Mesothelial cell of epicardium (in vitro differentiated cells): ENCODE results near the gene MVB12B. TPM values are rescaled to one million over a fixed set of nuclear protein-coding genes. Genes with fewer than 3 reads are reported as not detected.
A peak's percentile ranks its signal among the peaks of the same experiment; 100 is the strongest.

ENCODE experiments used
- DNase-seq, 2 experiments: peaks; one replicate each; pipeline ENCODE4 v3.0.0; 2021; ENCODE audit warnings: low spot score in 2 of 2; ENCODE audit not compliant: unreplicated experiment in 2 of 2
- H3K27ac Mint-ChIP-seq: 2 replicates; pipeline ENCODE4 v1.8.0; 2021; ENCODE audit warnings: mixed read lengths
- H3K27me3 Mint-ChIP-seq: 2 replicates; pipeline ENCODE4 v1.8.0; 2021; ENCODE audit warnings: low read depth, mixed read lengths
- H3K36me3 Mint-ChIP-seq: 2 replicates; pipeline ENCODE4 v1.8.0; 2021; ENCODE audit warnings: mixed read lengths
- H3K4me1 Mint-ChIP-seq: 2 replicates; pipeline ENCODE4 v1.8.0; 2021; ENCODE audit warnings: mixed read lengths
- H3K4me3 Mint-ChIP-seq: 2 replicates; pipeline ENCODE4 v1.8.0; 2021; ENCODE audit warnings: mild to moderate bottlenecking, moderate library complexity, mixed read lengths
- H3K9me3 Mint-ChIP-seq: 2 replicates; pipeline ENCODE4 v1.8.0; 2021; ENCODE audit warnings: mixed read lengths
- CTCF ChIP-seq: fragments of 200-600 bp; sonication (generic); IDR thresholded peaks from one replicate; pipeline ENCODE4 v1.5.0; 2021; ENCODE audit warnings: antibody characterized with exemption; ENCODE audit not compliant: unreplicated experiment
- total RNA-seq: library from RNA; stranded (reverse); gene quantifications from 3 replicates; pipeline ENCODE4 v1.2.1, GENCODE V29; 2021

The MVB12B gene
- total RNA-seq, 1 donor from 2014 or later = 43.7 TPM

GRCh38 chr9:126531591-126531990 is 205.0 kb downstream of the MVB12B start:
- TF ChIP-seq CTCF = no peak
- Mint-ChIP-seq H3K4me1 (peaks cover 56% of the 10 kb centered on the region), H3K27me3 (peaks cover 43% of the 10 kb centered on the region), H3K36me3 (no peaks in the 10 kb centered on the region), H3K27ac (peak overlapping the region; percentile 54), H3K4me3 (no peak overlapping the region), H3K9me3 (no peaks in the 10 kb centered on the region)
- DNase-seq = no peak

DNA sequence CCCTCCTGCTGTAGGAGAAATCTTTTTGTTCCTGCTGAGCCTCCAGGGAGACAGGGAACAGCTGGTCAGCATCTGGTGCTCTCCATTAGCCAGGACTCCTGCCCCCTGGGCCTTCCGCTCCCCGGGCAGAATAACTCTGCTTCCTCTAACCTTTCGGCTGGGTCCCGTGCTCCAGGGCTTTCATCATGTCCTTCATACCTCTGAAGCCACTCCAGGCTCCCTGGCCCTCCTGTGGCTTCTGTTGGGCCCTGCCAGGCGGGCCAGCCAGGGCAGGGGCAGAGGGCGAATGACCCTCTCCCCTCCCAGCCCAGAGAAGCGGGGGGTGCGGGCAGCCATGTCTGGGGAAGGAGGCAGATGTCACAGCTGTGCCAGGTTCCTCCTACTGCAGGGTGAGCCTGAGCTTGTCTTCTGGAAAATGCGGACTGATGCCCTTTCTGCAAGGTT is 205.4 kb downstream of the MVB12B start:
- no peak overlapping the region for H3K4me3 Mint-ChIP-seq
- H3K27me3 Mint-ChIP-seq = peaks cover 43% of the 10 kb centered on the region
- DNase-seq = no peak
- H3K27ac Mint-ChIP-seq = no peak overlapping the region
- no peaks in the 10 kb centered on the region for H3K9me3 Mint-ChIP-seq
- no peak for TF ChIP-seq CTCF
- no peaks in the 10 kb centered on the region for H3K36me3 Mint-ChIP-seq
- H3K4me1 Mint-ChIP-seq = peaks cover 56% of the 10 kb centered on the region

GRCh38 chr9:126532489-126532888 is 205.9 kb downstream of the MVB12B start:
- Mint-ChIP-seq H3K4me1 (peaks cover 56% of the 10 kb centered on the region), H3K4me3 (no peak overlapping the region), H3K9me3 (no peaks in the 10 kb centered on the region), H3K27ac (peak overlapping the region; percentile 28), H3K36me3 (no peaks in the 10 kb centered on the region), H3K27me3 (peaks cover 43% of the 10 kb centered on the region)
- DNase-seq = no peak
- TF ChIP-seq CTCF = no peak

DNA sequence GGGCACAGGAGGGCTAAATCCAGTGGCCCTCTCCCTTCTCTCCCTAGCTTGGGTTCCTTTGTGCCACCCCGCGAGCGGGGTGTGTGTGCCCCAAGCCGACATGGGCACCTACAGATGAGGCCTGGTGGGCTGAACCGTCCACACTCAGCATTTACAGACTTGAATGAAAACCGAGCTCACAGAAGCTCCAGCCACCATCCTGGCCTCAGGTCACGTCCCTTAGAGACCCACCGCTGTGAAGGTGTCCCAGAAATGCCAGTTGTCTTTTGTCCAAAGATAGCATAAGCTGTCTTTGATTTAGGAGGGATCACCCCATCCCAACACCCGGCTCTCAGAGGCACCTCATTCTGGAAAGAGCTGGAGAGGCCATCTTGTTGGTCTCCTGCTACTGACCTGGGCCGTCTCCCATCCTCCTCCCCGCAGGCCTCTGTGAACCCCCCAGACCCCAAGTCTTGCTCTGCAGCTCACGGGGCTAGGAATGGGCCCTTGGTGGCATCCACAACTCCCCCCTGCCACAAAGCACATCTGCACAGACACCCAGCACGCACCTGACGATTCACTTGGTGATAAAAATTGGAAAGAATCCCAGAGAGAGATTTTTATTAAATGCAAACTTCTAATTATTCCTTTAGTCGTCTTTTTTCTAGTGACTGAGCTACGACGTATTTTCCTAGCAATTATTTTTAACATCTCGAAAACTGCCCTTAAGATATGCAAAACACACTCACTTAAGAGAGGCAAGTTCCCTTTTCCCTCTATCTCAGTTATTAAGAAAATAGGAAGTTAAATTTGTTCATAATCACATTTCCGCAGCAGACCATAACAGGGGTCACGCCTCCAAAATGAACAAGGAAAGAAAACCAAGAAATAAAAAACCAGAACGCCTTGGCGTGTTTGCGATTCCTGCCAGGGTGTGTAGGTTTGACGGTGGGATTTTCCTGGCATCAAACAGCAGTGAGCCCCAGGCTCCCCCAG is 206.6 kb downstream of the MVB12B start:
- H3K4me1 Mint-ChIP-seq = peaks cover 50% of the 10 kb centered on the region
- peak overlapping the region; percentile 28 for H3K27ac Mint-ChIP-seq
- no peaks in the 10 kb centered on the region for H3K36me3 Mint-ChIP-seq
- H3K4me3 Mint-ChIP-seq = no peak overlapping the region
- peaks cover 37% of the 10 kb centered on the region for H3K27me3 Mint-ChIP-seq
- no peak for TF ChIP-seq CTCF
- no peak for DNase-seq
- no peaks in the 10 kb centered on the region for H3K9me3 Mint-ChIP-seq

DNA sequence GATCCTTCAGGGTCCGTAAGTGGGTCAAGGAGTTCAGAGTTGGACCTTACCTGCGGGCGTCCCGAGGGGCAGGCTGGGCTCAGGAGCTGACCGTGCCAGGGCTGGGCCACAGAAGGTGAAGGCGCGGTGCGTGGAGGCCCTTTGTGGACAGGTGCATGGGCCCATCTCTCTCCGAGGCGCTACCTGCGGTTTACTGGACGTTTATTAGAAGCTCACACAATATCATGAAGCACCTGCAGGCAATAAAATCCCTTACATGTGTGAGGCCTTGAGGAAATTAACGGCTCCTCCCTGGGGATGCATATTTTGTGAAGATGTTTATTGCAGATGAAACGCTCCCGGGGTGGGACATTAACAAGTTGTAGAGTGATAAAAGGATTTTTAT is 207.3 kb downstream of the MVB12B start:
- Mint-ChIP-seq H3K4me3 (no peak overlapping the region), H3K9me3 (no peaks in the 10 kb centered on the region), H3K27ac (no peak overlapping the region), H3K27me3 (peaks cover 36% of the 10 kb centered on the region), H3K4me1 (peaks cover 48% of the 10 kb centered on the region), H3K36me3 (no peaks in the 10 kb centered on the region)
- no peak for DNase-seq
- no peak for TF ChIP-seq CTCF
